SU-DHL-6 (cell line): ENCODE measurements around the gene EXOSC3.

Source experiments
- CTCF ChIP-seq: fragments of 200-600 bp; sonication (generic); IDR thresholded peaks from one replicate; pipeline ENCODE4 v1.5.1; 2017; ENCODE audit warnings: antibody characterized with exemption, mild to moderate bottlenecking, low read length, moderate library complexity; ENCODE audit not compliant: insufficient read depth, poor library complexity, severe bottlenecking
- EZH2phosphoT487 ChIP-seq: fragments of 200-600 bp; sonication (generic), shearing (Covaris generic); conservative IDR thresholded peaks from 2 replicates; pipeline ENCODE4 v1.6.1; 2018; ENCODE audit warnings: mild to moderate bottlenecking, antibody characterized with exemption, low read length, moderate library complexity, mixed read lengths

- TF ChIP-seq CTCF = no peak
- no peak for TF ChIP-seq EZH2phosphoT487
Observed at GRCh38 chr9:37739222-37739621, 45.6 kb downstream of the EXOSC3 start.
